NCI-H2171 treated with DMSO at 0.1 percent for 48 hours (cell line): Measurements from ENCODE around the gene NMRAL1.

Source experiments
- DNase-seq: peaks from one replicate; lab custom pipeline; 2025; lab: John Stamatoyannopoulos, UW

NMRAL1 gene

GRCh38 chr16:4474192-4474961 lies at the start of gene NMRAL1:
TSS of gene NMRAL1 (minus strand) at chr16:4474625. CDS start at chr16:4474132, 493 bp downstream.
- DNase-seq, result peak; percentile 81

GRCh38 chr16:4523686-4524085 lies 49.3 kb upstream of the NMRAL1 start:
- DNase-seq, result peak; percentile 23

DNA sequence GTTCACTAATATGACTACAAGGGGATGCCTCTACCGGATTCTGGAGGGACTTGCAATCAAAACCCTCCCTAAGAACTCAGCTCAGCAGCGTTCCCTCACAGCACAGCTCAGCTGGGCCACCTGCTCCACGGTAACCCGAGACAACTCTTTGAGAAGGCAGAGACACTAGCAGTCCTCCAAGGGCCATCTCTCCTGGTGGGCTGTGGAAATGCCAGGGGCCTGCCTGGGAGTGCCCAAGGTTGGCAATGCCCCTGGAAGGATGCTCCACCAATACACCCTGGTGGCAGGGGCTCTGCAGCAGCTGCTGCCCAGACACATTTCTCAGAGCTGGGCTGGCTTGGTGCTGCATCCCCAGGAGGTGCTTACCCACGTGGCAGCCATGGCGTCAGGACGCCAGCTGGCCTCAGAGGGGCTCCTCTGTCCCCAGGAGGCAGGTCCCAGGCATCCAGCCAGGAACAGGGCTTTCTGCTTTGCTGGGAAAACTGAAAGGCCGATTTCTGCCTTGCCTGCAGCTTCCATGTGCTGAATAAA lies 47.7 kb upstream of the NMRAL1 start:
- DNase-seq, result peak; percentile 98

- no peak for DNase-seq
Observed at GRCh38 chr16:4520913-4521312, 46.5 kb upstream of the NMRAL1 start.

DNA sequence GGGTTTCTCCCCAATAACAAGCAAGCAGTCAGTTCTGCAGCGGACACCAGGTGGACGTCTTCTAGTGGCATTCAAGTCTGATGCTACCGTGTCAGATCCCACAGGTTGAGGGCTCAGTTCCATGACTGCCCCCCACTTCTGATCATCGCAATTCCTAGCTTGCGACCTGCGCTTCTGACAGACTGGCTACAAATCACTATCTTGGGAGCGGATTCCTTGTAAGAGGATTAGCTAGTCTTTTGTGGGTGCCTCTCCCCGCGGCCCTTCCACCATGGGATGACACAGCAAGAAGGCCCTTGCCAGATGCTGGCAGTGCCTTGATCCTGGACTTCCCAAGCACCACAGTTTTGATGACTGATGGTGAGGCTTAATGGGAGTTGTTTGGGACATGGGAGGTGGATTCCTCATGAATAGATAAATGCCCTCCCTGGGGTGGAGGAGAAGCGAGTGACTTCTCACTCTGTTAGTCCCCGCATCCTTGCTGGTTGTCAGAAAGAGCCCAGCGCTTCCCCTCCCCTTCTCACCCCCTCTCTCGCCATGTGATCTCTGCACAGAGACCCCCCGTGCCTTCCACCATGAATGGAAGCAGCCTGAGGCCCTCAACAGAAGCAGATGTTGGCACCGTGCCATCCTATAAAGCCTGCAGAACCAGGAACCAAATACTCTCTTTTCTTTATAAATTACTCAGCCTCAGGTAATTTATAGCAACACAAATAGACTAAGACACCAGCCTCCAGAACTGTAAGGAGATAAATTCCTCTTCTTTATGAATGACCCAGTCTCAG lies 45.0 kb upstream of the NMRAL1 start:
- DNase-seq, result no peak

GRCh38 chr16:4517812-4518680 lies 43.6 kb upstream of the NMRAL1 start:
- DNase-seq, result no peak

DNA sequence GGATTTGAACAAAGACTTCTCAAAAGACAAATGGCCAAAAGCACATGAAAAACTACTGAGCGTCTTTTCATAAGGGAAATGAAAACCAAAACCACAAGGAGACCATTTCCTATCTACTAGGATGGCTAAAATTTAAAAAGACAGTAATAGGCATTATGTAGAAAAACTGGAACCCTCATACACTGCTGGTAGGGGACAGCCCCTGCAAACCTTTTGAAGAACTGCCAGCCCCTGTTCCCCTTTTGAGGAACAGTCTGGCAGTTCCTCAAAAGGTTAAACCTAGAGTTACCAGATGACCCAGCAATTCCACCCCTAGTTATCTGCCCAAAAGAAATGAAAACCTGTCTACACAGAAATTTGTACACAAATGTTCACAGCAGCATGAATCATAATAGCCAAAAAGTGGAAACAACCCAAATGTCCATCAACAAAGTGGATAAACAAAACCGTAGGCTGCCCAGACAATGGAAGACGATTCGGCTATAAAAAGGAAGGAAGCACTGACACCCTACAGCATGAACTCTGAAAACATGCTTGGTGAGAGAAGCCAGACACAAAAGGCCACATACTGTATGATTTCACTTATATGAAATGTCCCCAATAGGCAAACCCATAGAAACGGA lies 41.3 kb upstream of the NMRAL1 start:
- DNase-seq, result no peak

- no peak for DNase-seq
Observed at GRCh38 chr16:4514606-4515005, 40.2 kb upstream of the NMRAL1 start.

GRCh38 chr16:4513881-4514280 lies 39.5 kb upstream of the NMRAL1 start:
- no peak for DNase-seq

DNA sequence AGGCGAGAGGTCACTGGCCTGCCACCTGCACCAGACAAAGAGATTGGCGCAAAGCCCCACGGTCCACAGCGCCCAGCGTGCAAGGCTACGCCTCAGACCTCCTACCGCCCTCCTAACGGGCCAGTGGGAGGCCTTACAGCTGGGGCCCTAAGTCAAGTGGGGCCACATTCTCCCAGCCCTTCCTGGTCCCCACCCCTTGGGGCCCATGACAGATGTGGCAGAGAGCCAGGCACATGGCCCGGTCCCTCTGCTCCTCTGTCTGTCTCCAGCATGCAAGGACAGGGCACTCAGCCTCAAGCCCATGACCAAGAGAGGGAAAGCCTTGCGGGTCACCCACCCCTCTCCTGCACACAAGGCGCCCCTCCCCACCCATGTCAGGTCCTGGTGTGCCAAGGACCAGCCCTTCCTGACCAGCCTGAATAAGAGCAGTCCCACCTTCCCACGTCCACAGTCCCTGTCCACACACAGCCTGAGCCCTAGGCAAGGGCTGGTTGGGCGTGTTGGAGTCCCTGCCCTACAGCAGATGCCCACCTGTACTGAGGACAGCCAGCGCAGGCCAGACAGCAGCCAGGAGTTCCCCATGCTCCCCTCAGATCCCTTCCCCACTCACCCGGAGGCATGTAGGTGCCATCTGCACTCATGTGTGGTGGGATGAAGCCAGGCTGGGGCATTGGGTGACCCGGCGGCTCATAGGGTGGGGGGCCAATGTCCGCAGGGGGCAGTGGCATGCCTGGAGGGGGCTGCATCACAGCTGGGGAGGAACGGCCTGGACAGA lies 38.8 kb upstream of the NMRAL1 start:
- DNase-seq, result no peak

DNA sequence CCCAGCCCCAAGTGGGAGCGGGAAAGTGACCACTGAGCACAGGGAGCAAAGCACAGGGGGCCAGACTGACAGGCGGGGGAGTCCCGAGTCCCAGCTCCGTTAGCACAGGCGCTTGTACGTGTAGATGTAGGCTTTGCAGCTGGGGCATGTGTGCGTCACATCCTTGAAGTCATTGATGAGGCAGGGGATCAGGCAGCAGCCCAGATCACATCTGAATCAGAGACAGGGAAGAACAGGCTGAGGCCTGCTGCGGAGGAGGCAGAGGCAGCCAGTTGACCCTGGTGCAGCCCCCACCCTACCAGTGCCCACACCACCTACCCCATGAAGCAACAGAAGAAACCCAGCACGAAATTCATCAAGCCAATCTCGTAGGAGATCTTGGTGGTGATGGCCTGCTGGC lies 38.0 kb upstream of the NMRAL1 start:
- DNase-seq, result no peak

GRCh38 chr16:4511441-4512082 lies 37.1 kb upstream of the NMRAL1 start:
- peak; percentile 79 for DNase-seq

- DNase-seq, result no peak
Observed at GRCh38 chr16:4510747-4511426, 36.5 kb upstream of the NMRAL1 start.

DNA sequence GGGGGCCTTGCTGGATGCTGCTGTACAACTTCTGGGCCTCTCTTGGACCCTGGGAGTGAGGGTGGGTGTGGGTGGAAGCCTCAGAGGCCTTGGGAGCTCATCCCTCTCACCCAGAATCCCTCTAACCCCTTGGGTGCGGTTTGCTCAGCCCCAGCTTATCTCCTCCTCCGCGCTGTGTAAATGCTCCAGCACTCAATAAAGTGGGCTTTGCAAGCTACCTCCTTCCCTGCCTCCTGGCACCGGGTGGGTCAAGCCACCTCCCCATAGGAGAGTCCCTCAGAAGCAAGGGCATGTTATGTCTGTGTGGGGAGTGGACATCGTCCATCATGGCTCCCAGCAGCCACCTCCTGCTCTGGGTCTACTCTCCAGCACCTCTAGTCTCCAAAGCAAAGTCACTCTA lies 35.7 kb upstream of the NMRAL1 start:
- DNase-seq, result no peak

DNA sequence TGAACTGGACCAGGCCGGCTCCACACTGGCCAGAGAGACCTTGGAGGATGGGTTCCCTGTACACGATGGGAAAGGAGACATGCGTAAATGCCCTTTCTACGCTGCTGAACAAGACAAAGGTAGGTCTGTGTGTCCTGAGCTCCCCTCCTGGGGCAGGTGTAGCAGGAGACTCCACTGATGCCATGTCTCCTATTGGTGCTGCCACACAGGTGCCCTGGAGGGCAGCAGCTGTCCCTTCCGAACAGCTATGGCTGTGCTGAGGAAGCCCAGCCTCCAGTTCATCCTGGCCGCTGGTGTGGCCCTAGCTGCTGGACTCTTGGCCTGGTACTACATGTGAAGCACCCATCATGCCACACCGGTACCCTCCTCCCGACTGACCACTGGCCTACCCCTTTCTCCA lies 35.0 kb upstream of the NMRAL1 start:
- no peak for DNase-seq

DNA sequence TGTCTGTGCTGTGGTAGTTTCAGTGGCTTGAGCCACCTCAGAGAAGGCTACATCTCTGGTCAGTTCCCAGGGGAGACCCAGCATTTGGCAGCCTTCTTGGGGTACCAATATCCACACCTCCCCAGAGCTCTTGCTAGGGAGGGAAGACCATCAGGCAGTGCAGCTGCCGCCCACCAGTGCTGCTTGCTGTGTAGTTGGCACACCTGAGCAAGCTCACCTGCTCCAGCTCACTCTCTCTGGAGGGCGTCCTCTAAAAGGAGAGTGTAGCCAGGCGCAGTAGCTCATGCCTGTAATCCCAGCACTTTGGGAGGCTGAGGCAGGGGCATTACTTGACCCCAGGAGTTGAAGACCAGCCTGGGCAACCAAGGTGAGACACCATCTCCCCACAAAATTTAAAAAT lies 34.4 kb upstream of the NMRAL1 start:
- no peak for DNase-seq

DNA sequence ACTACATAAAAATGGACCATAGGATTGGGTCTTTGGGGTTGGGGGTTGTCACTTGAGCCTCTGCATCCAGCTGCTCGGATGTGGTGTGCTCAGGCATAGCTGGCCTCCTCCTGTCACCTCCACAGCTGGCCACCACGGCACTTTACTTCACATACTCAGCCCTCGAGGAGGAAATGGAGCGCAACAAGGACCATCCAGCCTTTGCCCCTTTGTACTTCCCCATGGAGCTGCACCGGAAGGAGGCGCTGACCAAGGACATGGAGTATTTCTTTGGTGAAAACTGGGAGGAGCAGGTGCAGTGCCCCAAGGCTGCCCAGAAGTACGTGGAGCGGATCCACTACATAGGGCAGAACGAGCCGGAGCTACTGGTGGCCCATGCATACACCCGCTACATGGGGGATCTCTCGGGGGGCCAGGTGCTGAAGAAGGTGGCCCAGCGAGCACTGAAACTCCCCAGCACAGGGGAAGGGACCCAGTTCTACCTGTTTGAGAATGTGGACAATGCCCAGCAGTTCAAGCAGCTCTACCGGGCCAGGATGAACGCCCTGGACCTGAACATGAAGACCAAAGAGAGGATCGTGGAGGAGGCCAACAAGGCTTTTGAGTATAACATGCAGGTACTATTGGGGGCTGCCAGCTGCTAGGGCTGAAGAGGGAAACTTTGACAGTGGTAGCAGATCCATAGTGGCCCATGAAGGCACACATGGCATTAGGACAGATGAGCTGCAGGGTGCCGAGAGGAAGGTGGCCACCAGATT lies 33.3 kb upstream of the NMRAL1 start:
- DNase-seq, result no peak

DNA sequence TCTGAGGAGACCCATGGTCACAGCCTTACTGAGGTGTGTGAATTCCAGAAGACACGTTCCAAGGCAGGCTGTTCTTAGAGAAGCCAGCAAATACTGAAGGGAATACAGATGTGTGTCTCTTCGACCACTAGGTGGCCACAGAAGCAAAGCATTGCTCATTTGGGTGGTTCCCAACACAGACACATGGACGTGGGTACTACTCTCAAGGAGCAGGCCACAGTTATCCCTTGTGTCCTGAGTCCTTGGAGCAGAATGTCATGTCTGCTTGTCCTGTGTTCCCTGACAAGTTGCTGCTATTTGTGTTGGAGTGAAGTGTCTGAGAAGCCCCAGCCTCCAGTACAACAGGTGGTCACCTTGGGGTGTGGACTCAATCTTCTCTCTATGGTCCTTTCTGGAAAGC lies 32.0 kb upstream of the NMRAL1 start:
- DNase-seq, result peak; percentile 64
